Pancreas (tissue), 10 donors: ENCODE data around the gene TH. TPM values are rescaled to one million over a fixed set of nuclear protein-coding genes. Genes with fewer than 3 reads are reported as not detected.
"Not testable (repeated sequence)": the region's sequence is repeated elsewhere in the genome, so short reads cannot be mapped to it uniquely, and the experiment has no call there.

Source experiments
- ATAC-seq, 4 donors: fragments of 200-7000 bp; cut with Tn5 transposase; one replicate each; pipeline versions ENCODE4 v1.8.0 to v1.9.1; 2020; ENCODE audit warnings: mild to moderate bottlenecking in 4 of 4, moderate library complexity in 4 of 4
- DNase-seq, 6 donors: peaks; one replicate each; pipeline ENCODE4 v3.0.0-alpha.2; 2020
- FAIRE-seq: peaks from 2 replicates; lab custom pipeline; 2012; peaks lifted over from hg19 to GRCh38; lab: Jason Lieb, UNC
- H3K27ac ChIP-seq, 4 donors: fragments of 200-600 bp; sonication (generic); 1 replicate in 3 of 4; 2 replicates in 1 of 4; pipeline versions ENCODE4 v1.5.0 to v1.8.0; 2020
- H3K27me3 ChIP-seq, 4 donors: fragments of 200-600 bp; one replicate each; pipeline ENCODE4 v1.8.0; 2021
- H3K36me3 ChIP-seq, 3 donors: fragments of 200-600 bp; sonication (generic) in 1 of 3; one replicate each; pipeline versions ENCODE4 v1.5.0 to v1.8.0; 2020 to 2021
- H3K4me1 ChIP-seq, 3 donors: fragments of 200-600 bp; one replicate each; pipeline ENCODE4 v1.8.0; 2021
- H3K4me3 ChIP-seq, 4 donors: fragments of 200-600 bp; sonication (generic) in 2 of 4; one replicate each; pipeline versions ENCODE4 v1.5.0 to v1.8.0; 2020 to 2021
- H3K9me3 ChIP-seq, 4 donors: fragments of 200-600 bp; one replicate each; pipeline ENCODE4 v1.8.0; 2021
- CTCF ChIP-seq, 4 donors: fragments of 200-600 bp; sonication (generic) in 3 of 4; IDR thresholded peaks; one replicate each; pipeline versions ENCODE4 v1.5.0 to v1.8.0; 2021; ENCODE audit warnings: antibody characterized with exemption in 4 of 4
- WGBS, 2 donors: extraction: QIAGEN DNeasy Blood & Tissue Kit; methylation state at CpG; one replicate each; pipeline ENCODE4 v1.1.7; 2013; 5-methylcytosine and 5-hydroxymethylcytosine counted together
- intact Hi-C, 3 donors: fragments of 100-400 bp; cut with DNase I; formaldehyde crosslinking; loops; one replicate each; pipeline versions ENCODE4 v1.11.1 to v1.14.2; 2022
- polyA plus RNA-seq, 2 donors: library from polyadenylated mRNA; stranded (reverse); fragments of 200-250 nt; gene quantifications; one replicate each; pipeline ENCODE4 v1.2.3, GENCODE V29; 2013
- total RNA-seq, 6 donors: library from RNA; stranded (reverse); fragmentation: NEBNext Ultra II Directional in 4 of 6; extraction: Animal tissue kit (Norgen Biotek cat#: 25700) in 4 of 6; gene quantifications; one replicate each; pipeline versions ENCODE4 v1.2.1 to v1.2.4, GENCODE V29; 2021 to 2023
- donor health status: healthy with polysubstance abuse.
- donor health status: DM: no; HTN: no; CAD: no; lungs with moderate emphysema.
- donor health status: DM: no; HTN: no; CAD: no.
- donor health status: control.
- donor health status: control.
- donor health status: Bipolar disorder and iron deficiency.
- donor health status: DM: yes; HTN: yes; CAD: no.
- donor health status: DM: no; HTN: no; CAD: no.
- donor health status: DM: no; HTN: no; CAD: no.
- donor health status: DM: yes; HTN: yes; CAD: no.

The TH gene
- total and polyA plus RNA-seq, 8 donors: 0.19 to 2.5 (median 0.38) TPM; not detected in 2

GRCh38 chr11:2126520-2127085 is 45.0 kb downstream of the TH start:
- no peaks in the 10 kb centered on the region for H3K27me3 ChIP-seq
- no peak for FAIRE-seq

DNA sequence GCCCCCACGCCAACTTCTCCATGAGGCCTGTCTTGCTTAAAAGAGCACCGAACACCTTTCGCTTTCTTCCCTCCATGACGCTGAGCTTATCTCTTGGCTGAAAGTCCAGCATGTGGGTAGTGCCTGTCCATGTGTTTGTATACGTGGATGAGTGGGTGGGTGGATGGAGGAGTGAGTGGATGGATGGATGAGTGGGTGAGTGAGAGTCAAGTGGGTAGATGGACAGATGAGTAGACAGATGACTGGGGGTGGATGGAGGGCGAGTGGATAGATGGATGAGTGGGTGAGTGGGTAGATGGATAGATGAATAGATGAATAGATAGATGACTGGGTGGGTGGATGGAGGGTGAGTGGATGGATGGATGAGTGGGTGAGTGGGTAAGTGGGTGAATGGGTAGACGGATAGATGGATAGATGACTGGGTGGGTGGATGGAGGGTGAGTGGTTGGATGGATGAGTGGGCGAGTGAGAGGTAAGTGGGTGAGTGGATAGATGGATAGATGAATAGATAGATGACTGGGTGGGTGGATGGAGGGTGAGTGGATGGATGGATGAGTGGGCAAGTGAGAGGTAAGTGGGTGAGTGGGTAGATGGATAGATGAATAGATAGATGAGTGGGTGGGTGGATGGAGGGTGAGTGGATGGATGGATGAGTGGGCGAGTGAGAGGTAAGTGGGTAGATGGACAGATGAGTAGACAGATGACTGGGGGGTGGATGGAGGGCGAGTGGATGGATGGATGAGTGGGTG is 46.7 kb downstream of the TH start:
- H3K4me1 ChIP-seq, H3K27ac ChIP-seq, H3K36me3 ChIP-seq, DNase-seq, FAIRE-seq, H3K9me3 ChIP-seq, H3K27me3 ChIP-seq, H3K4me3 ChIP-seq, ATAC-seq, intact Hi-C loops: not testable (repeated sequence)
- 78 to 89% methylated on average over 8 to 9 of the region's 10 CpGs for WGBS, 2 donors

More at GRCh38 chr11:2126520-2127085, 45.0 kb downstream of the TH start:
- 79 to 81% methylated on average over 2 of the region's 2 CpGs for WGBS, 2 donors
- Histone ChIP-seq H3K27ac (no peak overlapping the region), H3K4me1 (no peaks in the 10 kb centered on the region), H3K36me3 (no peaks in the 10 kb centered on the region), H3K4me3 (no peak overlapping the region), H3K9me3 (no peaks in the 10 kb centered on the region)
- TF ChIP-seq CTCF (IDR thresholded peaks at IDR 0.05): no peak
- intact Hi-C loops: no loop called here
- DNase-seq (no peak), ATAC-seq (no peak)

- DNase-seq (peak in 1 of 6 donors; percentile 11), ATAC-seq (no peak), FAIRE-seq (no peak)
- Histone ChIP-seq H3K27me3 (no peaks in the 10 kb centered on the region), H3K9me3 (no peaks in the 10 kb centered on the region), H3K4me1 (no peaks in the 10 kb centered on the region), H3K27ac (no peak overlapping the region), H3K36me3 (no peaks in the 10 kb centered on the region), H3K4me3 (no peak overlapping the region)
- intact Hi-C loops: no loop called here
- WGBS, 2 donors: 78 to 82% methylated on average over 7 of the region's 7 CpGs
- no peak for TF ChIP-seq CTCF (IDR thresholded peaks at IDR 0.05)
Observed at GRCh38 chr11:2123628-2123960, 48.0 kb downstream of the TH start.

- Histone ChIP-seq H3K36me3 (no peaks in the 10 kb centered on the region), H3K4me1 (no peaks in the 10 kb centered on the region), H3K27ac (no peak overlapping the region), H3K4me3 (no peak overlapping the region), H3K27me3 (no peaks in the 10 kb centered on the region), H3K9me3 (no peaks in the 10 kb centered on the region)
- TF ChIP-seq CTCF (IDR thresholded peaks at IDR 0.05): no peak
- FAIRE-seq (no peak), DNase-seq (peak in 3 of 6 donors; percentile 26 to 66 (median 52)), ATAC-seq (no peak)
- intact Hi-C loops: no loop called here
- 64 to 74% methylated on average over 13 of the region's 13 CpGs for WGBS, 2 donors
Observed at GRCh38 chr11:2122907-2123627, 48.5 kb downstream of the TH start.

GRCh38 chr11:2122222-2122906 is 49.3 kb downstream of the TH start:
- WGBS, 2 donors: 44 to 63% methylated on average over 19 of the region's 19 CpGs
- no peaks in the 10 kb centered on the region for H3K27me3 ChIP-seq
- no peaks in the 10 kb centered on the region for H3K4me1 ChIP-seq
- FAIRE-seq (no peak), DNase-seq (peak in 3 of 6 donors; percentile 25 to 51 (median 51)), ATAC-seq (no peak)
- TF ChIP-seq CTCF (IDR thresholded peaks at IDR 0.05): no peak
- H3K4me3 ChIP-seq: no peak overlapping the region
- no peak overlapping the region for H3K27ac ChIP-seq
- H3K9me3 ChIP-seq: no peaks in the 10 kb centered on the region
- intact Hi-C loops: no loop called here
- no peaks in the 10 kb centered on the region for H3K36me3 ChIP-seq
